Measurements from ENCODE around the gene BTG2. TPM values are rescaled to one million over a fixed set of nuclear protein-coding genes. Genes with fewer than 3 reads are reported as not detected.
A peak's percentile ranks its signal among the peaks of the same experiment; 100 is the strongest.

Gene BTG2
- total and polyA plus RNA-seq, 2 experiments from 2014 or later, result 197 to 274 TPM

- no peaks in the 10 kb centered on the region for H3K27me3 ChIP-seq
- peak; percentile 55 for DNase-seq (ENCODE audit: low spot score)
- H3K79me2 ChIP-seq, result no peaks in the 10 kb centered on the region
- H2AFZ ChIP-seq, result no peak overlapping the region
- no peaks in the 10 kb centered on the region for H3K36me3 ChIP-seq (replicated peaks; ENCODE audit: insufficient read depth, low read depth)
- H4K20me1 ChIP-seq (ENCODE audit: insufficient read depth, poor library complexity, severe bottlenecking), result no peaks in the 10 kb centered on the region
- H3K4me1 ChIP-seq (ENCODE audit: insufficient read depth), result peaks cover 65% of the 10 kb centered on the region
- WGBS (ENCODE audit: low lambda C conversion rate, missing lambda C conversion rate), result 77% methylated on average over 9 of the region's 9 CpGs
- H3K27ac ChIP-seq, result peak overlapping the region; percentile 95
- H3K4me2 ChIP-seq, result no peak overlapping the region
- H3K4me3 ChIP-seq, result no peak overlapping the region
- no peaks in the 10 kb centered on the region for H3K9me2 ChIP-seq (replicated peaks; ENCODE audit: insufficient read depth)
- TF ChIP-seq CTCF (IDR thresholded peaks at IDR 0.05; ENCODE audit: poor library complexity), result no peak
- no peak for TF ChIP-seq EZH2phosphoT487 (IDR thresholded peaks at IDR 0.05; ENCODE audit: low read depth, severe bottlenecking, unreplicated experiment)
- TF ChIP-seq EZH2 (IDR thresholded peaks at IDR 0.05; ENCODE audit: borderline replicate concordance), result no peak
- H3K9me3 ChIP-seq (ENCODE audit: low read depth), result no peaks in the 10 kb centered on the region
Observed at GRCh38 chr1:203287109-203287893, 18.0 kb upstream of the BTG2 start.

DNA sequence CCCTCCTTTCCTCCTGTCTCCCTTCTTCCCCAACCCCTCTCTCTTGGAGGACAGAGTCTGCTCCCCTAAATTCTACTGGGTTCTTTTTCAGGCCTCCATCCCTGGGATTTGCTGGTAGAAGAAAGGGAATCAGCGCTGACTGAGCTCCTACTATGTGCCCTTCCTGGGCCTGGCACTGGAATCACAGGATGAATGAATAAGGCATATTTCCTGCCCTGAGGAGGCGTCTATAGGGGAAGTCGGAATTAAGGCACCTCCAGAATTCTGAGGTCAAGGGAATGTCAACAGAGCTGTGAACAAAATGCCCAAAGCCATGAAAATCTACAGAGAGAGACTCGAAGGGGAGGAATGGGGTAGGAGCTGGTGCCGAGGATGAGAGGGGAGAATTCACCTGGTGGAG lies 17.4 kb upstream of the BTG2 start:
- no peaks in the 10 kb centered on the region for H4K20me1 ChIP-seq (ENCODE audit: insufficient read depth, poor library complexity, severe bottlenecking)

GRCh38 chr1:203288400-203288799 lies 16.9 kb upstream of the BTG2 start:
- H3K9me2 ChIP-seq (replicated peaks; ENCODE audit: insufficient read depth), result no peaks in the 10 kb centered on the region
- H3K79me2 ChIP-seq, result no peaks in the 10 kb centered on the region
- no peaks in the 10 kb centered on the region for H3K9me3 ChIP-seq (ENCODE audit: low read depth)
- H3K27ac ChIP-seq, result peak overlapping the region; percentile 95
- no peak overlapping the region for H2AFZ ChIP-seq
- H3K4me1 ChIP-seq (ENCODE audit: insufficient read depth), result peaks cover 57% of the 10 kb centered on the region
- no peak overlapping the region for H3K4me3 ChIP-seq
- no peak overlapping the region for H3K4me2 ChIP-seq
- TF ChIP-seq EZH2phosphoT487 (IDR thresholded peaks at IDR 0.05; ENCODE audit: low read depth, severe bottlenecking, unreplicated experiment) (no peak), CTCF (IDR thresholded peaks at IDR 0.05; ENCODE audit: poor library complexity) (no peak), EZH2 (IDR thresholded peaks at IDR 0.05; ENCODE audit: borderline replicate concordance) (no peak)
- H3K36me3 ChIP-seq (replicated peaks; ENCODE audit: insufficient read depth, low read depth), result no peaks in the 10 kb centered on the region
- no peaks in the 10 kb centered on the region for H4K20me1 ChIP-seq (ENCODE audit: insufficient read depth, poor library complexity, severe bottlenecking)
- H3K27me3 ChIP-seq, result no peaks in the 10 kb centered on the region
- DNase-seq (ENCODE audit: low spot score), result peak; percentile 46
- 64% methylated on average over 7 of the region's 7 CpGs for WGBS (ENCODE audit: low lambda C conversion rate, missing lambda C conversion rate)

More for the DNA sequence above, 17.4 kb upstream of the BTG2 start:
- Histone ChIP-seq H3K9me2 (replicated peaks; ENCODE audit: insufficient read depth) (no peaks in the 10 kb centered on the region), H3K79me2 (no peaks in the 10 kb centered on the region), H3K4me1 (ENCODE audit: insufficient read depth) (peaks cover 61% of the 10 kb centered on the region), H3K27ac (peak overlapping the region; percentile 95), H3K9me3 (ENCODE audit: low read depth) (no peaks in the 10 kb centered on the region), H2AFZ (no peak overlapping the region), H3K36me3 (replicated peaks; ENCODE audit: insufficient read depth, low read depth) (no peaks in the 10 kb centered on the region), H3K4me2 (no peak overlapping the region), H3K4me3 (no peak overlapping the region), H3K27me3 (no peaks in the 10 kb centered on the region)
- WGBS (ENCODE audit: low lambda C conversion rate, missing lambda C conversion rate), result 91% methylated on average over 5 of the region's 5 CpGs
- TF ChIP-seq EZH2 (IDR thresholded peaks at IDR 0.05; ENCODE audit: borderline replicate concordance) (no peak), EZH2phosphoT487 (IDR thresholded peaks at IDR 0.05; ENCODE audit: low read depth, severe bottlenecking, unreplicated experiment) (no peak), CTCF (IDR thresholded peaks at IDR 0.05; ENCODE audit: poor library complexity) (no peak)
- no peak for DNase-seq (ENCODE audit: low spot score)
